ENCODE results near the gene VWA8. TPM values are rescaled to one million over a fixed set of nuclear protein-coding genes. Genes with fewer than 3 reads are reported as not detected.
"Not testable (repeated sequence)": the region's sequence is repeated elsewhere in the genome, so short reads cannot be mapped to it uniquely, and the experiment has no call there.

VWA8 gene
- total and polyA plus RNA-seq, 2 donors, result 8.8 to 45.9 TPM

- DNase-seq (ENCODE audit: extremely low spot score), result no peak
- WGBS, result 94% methylated on average over 1 of the region's 1 CpG
- H3K36me3 ChIP-seq (ENCODE audit: insufficient read depth), result no peaks in the 10 kb centered on the region
- no peak overlapping the region for H3K27ac ChIP-seq (ENCODE audit: low read depth)
- no peaks in the 10 kb centered on the region for H3K4me1 ChIP-seq (ENCODE audit: insufficient read depth)
- no peak overlapping the region for H3K4me3 ChIP-seq (ENCODE audit: low read depth, low read length)
These were observed 26.8 kb downstream of the VWA8 start for GRCh38 chr13:41934120-41934519.

- WGBS, result 98% methylated on average over 1 of the region's 1 CpG
These were observed 29.6 kb downstream of the VWA8 start for GRCh38 chr13:41931337-41931736.

GRCh38 chr13:41930154-41930553 lies 30.8 kb downstream of the VWA8 start:
- Histone ChIP-seq H3K4me1 (ENCODE audit: insufficient read depth) (no peaks in the 10 kb centered on the region), H3K4me3 (ENCODE audit: low read depth, low read length) (no peak overlapping the region), H3K36me3 (ENCODE audit: insufficient read depth) (no peaks in the 10 kb centered on the region), H3K27ac (ENCODE audit: low read depth) (no peak overlapping the region)
- DNase-seq (ENCODE audit: extremely low spot score), result no peak
- 95% methylated on average over 5 of the region's 5 CpGs for WGBS

More at GRCh38 chr13:41931337-41931736, 29.6 kb downstream of the VWA8 start:
- no peaks in the 10 kb centered on the region for H3K36me3 ChIP-seq (ENCODE audit: insufficient read depth)
- DNase-seq (ENCODE audit: extremely low spot score), result no peak
- H3K27ac ChIP-seq (ENCODE audit: low read depth), result no peak overlapping the region
- no peak overlapping the region for H3K4me3 ChIP-seq (ENCODE audit: low read depth, low read length)
- no peaks in the 10 kb centered on the region for H3K4me1 ChIP-seq (ENCODE audit: insufficient read depth)

- WGBS, result 76% methylated on average over 2 of the region's 2 CpGs
- DNase-seq (ENCODE audit: extremely low spot score), result no peak
- Histone ChIP-seq H3K4me3 (ENCODE audit: low read depth, low read length) (no peak overlapping the region), H3K4me1 (ENCODE audit: insufficient read depth) (no peaks in the 10 kb centered on the region), H3K36me3 (ENCODE audit: insufficient read depth) (no peaks in the 10 kb centered on the region), H3K27ac (ENCODE audit: low read depth) (no peak overlapping the region)
These were observed 32.6 kb downstream of the VWA8 start for GRCh38 chr13:41928323-41928722.

GRCh38 chr13:41925014-41925413 lies 35.9 kb downstream of the VWA8 start:
- H3K4me1 ChIP-seq (ENCODE audit: insufficient read depth), result no peaks in the 10 kb centered on the region
- no peak overlapping the region for H3K4me3 ChIP-seq (ENCODE audit: low read depth, low read length)
- no peak for DNase-seq (ENCODE audit: extremely low spot score)
- WGBS, result 96% methylated on average over 2 of the region's 2 CpGs
- H3K27ac ChIP-seq (ENCODE audit: low read depth), result no peak overlapping the region
- no peaks in the 10 kb centered on the region for H3K36me3 ChIP-seq (ENCODE audit: insufficient read depth)

- DNase-seq (ENCODE audit: extremely low spot score); H3K36me3 ChIP-seq (ENCODE audit: insufficient read depth); H3K27ac ChIP-seq (ENCODE audit: low read depth); H3K4me3 ChIP-seq (ENCODE audit: low read depth, low read length); H3K4me1 ChIP-seq (ENCODE audit: insufficient read depth): not testable (repeated sequence)
- 98% methylated on average over 4 of the region's 4 CpGs for WGBS
These were observed 38.0 kb downstream of the VWA8 start for GRCh38 chr13:41922894-41923293.

- no peaks in the 10 kb centered on the region for H3K4me1 ChIP-seq (ENCODE audit: insufficient read depth)
- no peak overlapping the region for H3K27ac ChIP-seq (ENCODE audit: low read depth)
- no peaks in the 10 kb centered on the region for H3K36me3 ChIP-seq (ENCODE audit: insufficient read depth)
- DNase-seq (ENCODE audit: extremely low spot score), result no peak
- WGBS, result 77% methylated on average over 5 of the region's 5 CpGs
- no peak overlapping the region for H3K4me3 ChIP-seq (ENCODE audit: low read depth, low read length)
These were observed 41.0 kb downstream of the VWA8 start for GRCh38 chr13:41919741-41920487.

GRCh38 chr13:41919031-41919740 lies 41.7 kb downstream of the VWA8 start:
- 59% methylated on average over 3 of the region's 3 CpGs for WGBS
- no peaks in the 10 kb centered on the region for H3K4me1 ChIP-seq (ENCODE audit: insufficient read depth)
- no peak for DNase-seq (ENCODE audit: extremely low spot score)
- no peaks in the 10 kb centered on the region for H3K36me3 ChIP-seq (ENCODE audit: insufficient read depth)
- H3K27ac ChIP-seq (ENCODE audit: low read depth), result no peak overlapping the region
- H3K4me3 ChIP-seq (ENCODE audit: low read depth, low read length), result no peak overlapping the region

GRCh38 chr13:41917641-41918040 lies 43.3 kb downstream of the VWA8 start:
- Histone ChIP-seq H3K27ac (ENCODE audit: low read depth) (no peak overlapping the region), H3K4me3 (ENCODE audit: low read depth, low read length) (no peak overlapping the region), H3K36me3 (ENCODE audit: insufficient read depth) (peaks cover 2% of the 10 kb centered on the region), H3K4me1 (ENCODE audit: insufficient read depth) (no peaks in the 10 kb centered on the region)
- 82% methylated on average over 1 of the region's 1 CpG for WGBS
- DNase-seq (ENCODE audit: extremely low spot score), result no peak

- DNase-seq (ENCODE audit: extremely low spot score), result no peak
- no peaks in the 10 kb centered on the region for H3K4me1 ChIP-seq (ENCODE audit: insufficient read depth)
- 23% methylated on average over 5 of the region's 5 CpGs for WGBS
- no peak overlapping the region for H3K4me3 ChIP-seq (ENCODE audit: low read depth, low read length)
- peaks cover 2% of the 10 kb centered on the region for H3K36me3 ChIP-seq (ENCODE audit: insufficient read depth)
- no peak overlapping the region for H3K27ac ChIP-seq (ENCODE audit: low read depth)
These were observed 44.5 kb downstream of the VWA8 start for GRCh38 chr13:41916173-41916954.

- no peak overlapping the region for H3K4me3 ChIP-seq (ENCODE audit: low read depth, low read length)
- DNase-seq (ENCODE audit: extremely low spot score), result no peak
- H3K4me1 ChIP-seq (ENCODE audit: insufficient read depth), result no peaks in the 10 kb centered on the region
- no peak overlapping the region for H3K27ac ChIP-seq (ENCODE audit: low read depth)
- peaks cover 2% of the 10 kb centered on the region for H3K36me3 ChIP-seq (ENCODE audit: insufficient read depth)
These were observed 45.8 kb downstream of the VWA8 start for GRCh38 chr13:41915081-41915480.

- H3K27ac ChIP-seq (ENCODE audit: low read depth), result no peak overlapping the region
- peaks cover 2% of the 10 kb centered on the region for H3K36me3 ChIP-seq (ENCODE audit: insufficient read depth)
- no peaks in the 10 kb centered on the region for H3K4me1 ChIP-seq (ENCODE audit: insufficient read depth)
- H3K4me3 ChIP-seq (ENCODE audit: low read depth, low read length), result no peak overlapping the region
- DNase-seq (ENCODE audit: extremely low spot score), result no peak
These were observed 46.4 kb downstream of the VWA8 start for GRCh38 chr13:41914552-41914951.

- H3K27ac ChIP-seq (ENCODE audit: low read depth), result no peak overlapping the region
- DNase-seq (ENCODE audit: extremely low spot score), result no peak
- H3K36me3 ChIP-seq (ENCODE audit: insufficient read depth), result peaks cover 4% of the 10 kb centered on the region
- H3K4me3 ChIP-seq (ENCODE audit: low read depth, low read length), result no peak overlapping the region
- no peaks in the 10 kb centered on the region for H3K4me1 ChIP-seq (ENCODE audit: insufficient read depth)
- 94% methylated on average over 2 of the region's 2 CpGs for WGBS
These were observed 51.4 kb downstream of the VWA8 start for GRCh38 chr13:41909506-41909905.
